Esophagus squamous epithelium (tissue), 4 donors: ENCODE results near the gene NCF2.

ENCODE experiments used
- CTCF ChIP-seq, 6 experiments: fragments of 450-650 bp in 4 of 6; fragments of 200-600 bp in 2 of 6; sonication (generic) in 2 of 6; IDR thresholded peaks; one replicate each; pipeline ENCODE4 v1.5.1; 2016 to 2019; ENCODE audit warnings: antibody characterized with exemption in 6 of 6, mild to moderate bottlenecking in 4 of 6, moderate library complexity in 4 of 6
- POLR2A ChIP-seq, 4 donors: fragments of 450-650 bp; IDR thresholded peaks; one replicate each; pipeline ENCODE4 v1.6.1; 2017; ENCODE audit warnings: antibody characterized with exemption in 4 of 4, mild to moderate bottlenecking in 4 of 4, moderate library complexity in 3 of 4

- no peak for TF ChIP-seq CTCF (IDR thresholded peaks at IDR 0.05)
- TF ChIP-seq POLR2A (IDR thresholded peaks at IDR 0.05): no peak
These were observed 36.5 kb downstream of the NCF2 start for GRCh38 chr1:183553764-183554163.
